K562 (cell line): ENCODE results near the gene DYNLT5. TPM values are rescaled to one million over a fixed set of nuclear protein-coding genes. Genes with fewer than 3 reads are reported as not detected.

ENCODE experiments used
- ZNF407 ChIP-seq: fragments of 450-650 bp; IDR thresholded peaks from 2 replicates; pipeline ENCODE4 v1.6.1; 2016; ENCODE audit warnings: low read depth
- polyA plus RNA-seq, 8 experiments: library from polyadenylated mRNA; depleted of rRNA in 4 of 8; stranded (reverse) in 5 of 8; unstranded in 3 of 8; fragments of >200 nt; fragmentation: Nextera tagmentation in 2 of 8; fragmentation: Illumina TruSeq in 1 of 8; extraction: Ambion mirVana in 2 of 8; extraction: Trizol in 1 of 8; gene quantifications; 2 replicates each; pipeline versions ENCODE4 v1.2.1 to v1.2.3, GENCODE V29; 2011 to 2014; ENCODE audit warnings: inconsistent platforms in 1 of 8, missing spikeins in 1 of 8
- total RNA-seq, 7 experiments: library from RNA; depleted of rRNA in 6 of 7; stranded (reverse); fragments of >200 nt in 6 of 7; fragmentation: Illumina TruSeq in 2 of 7; extraction: Trizol in 2 of 7; gene quantifications; 2 replicates each; pipeline versions ENCODE4 v1.2.1 to v1.2.3, GENCODE V29; 2011 to 2021; ENCODE audit warnings: low replicate concordance in 1 of 7

The DYNLT5 gene
- total and polyA plus RNA-seq, 9 of the 15 experiments (the other 6 are each of a cell fraction or from before 2014, with no cell fraction given): not detected

GRCh38 chr1:66768965-66769364 is 16.7 kb downstream of the DYNLT5 start (continued):
- TF ChIP-seq ZNF407: no peak
- TF ChIP-seq, all 486 proteins: peak for 0
